Urinary bladder (tissue), 4 donors: ENCODE results near the gene POMT1. TPM values are rescaled to one million over a fixed set of nuclear protein-coding genes. Genes with fewer than 3 reads are reported as not detected.
A peak's percentile ranks its signal among the peaks of the same experiment; 100 is the strongest.
"Not testable (repeated sequence)": the region's sequence is repeated elsewhere in the genome, so short reads cannot be mapped to it uniquely, and the experiment has no call there.

Source experiments
- DNase-seq: peaks from one replicate; pipeline ENCODE4 v3.0.0-alpha.2; 2015; ENCODE audit errors: extremely low spot score
- H3K27ac ChIP-seq: one replicate; pipeline ENCODE4 v1.5.1; 2013; ENCODE audit warnings: low read depth, mild to moderate bottlenecking, moderate library complexity
- H3K36me3 ChIP-seq: one replicate; pipeline ENCODE4 v1.6.1; 2013; ENCODE audit warnings: mild to moderate bottlenecking, moderate library complexity; ENCODE audit not compliant: insufficient read depth
- H3K4me1 ChIP-seq: one replicate; pipeline ENCODE4 v1.6.1; 2013; ENCODE audit warnings: mild to moderate bottlenecking, moderate library complexity; ENCODE audit not compliant: insufficient read depth
- H3K4me3 ChIP-seq: one replicate; pipeline ENCODE4 v1.5.1; 2013; ENCODE audit warnings: low read depth, low read length
- WGBS: extraction: QIAGEN DNeasy Blood & Tissue Kit; methylation state at CpG from one replicate; pipeline ENCODE4 v1.1.7; 2013; 5-methylcytosine and 5-hydroxymethylcytosine counted together
- polyA plus RNA-seq: library from polyadenylated mRNA; stranded (reverse); fragments of 200-250 nt; gene quantifications from one replicate; pipeline ENCODE4 v1.2.3, GENCODE V29; 2013
- total RNA-seq: library from RNA; depleted of rRNA; stranded (reverse); fragments of >200 nt; gene quantifications from one replicate; pipeline ENCODE4 v1.2.3, GENCODE V29; 2014
- donor health status: healthy with polysubstance abuse.
- donor health status: healthy.

POMT1 gene, protein sequence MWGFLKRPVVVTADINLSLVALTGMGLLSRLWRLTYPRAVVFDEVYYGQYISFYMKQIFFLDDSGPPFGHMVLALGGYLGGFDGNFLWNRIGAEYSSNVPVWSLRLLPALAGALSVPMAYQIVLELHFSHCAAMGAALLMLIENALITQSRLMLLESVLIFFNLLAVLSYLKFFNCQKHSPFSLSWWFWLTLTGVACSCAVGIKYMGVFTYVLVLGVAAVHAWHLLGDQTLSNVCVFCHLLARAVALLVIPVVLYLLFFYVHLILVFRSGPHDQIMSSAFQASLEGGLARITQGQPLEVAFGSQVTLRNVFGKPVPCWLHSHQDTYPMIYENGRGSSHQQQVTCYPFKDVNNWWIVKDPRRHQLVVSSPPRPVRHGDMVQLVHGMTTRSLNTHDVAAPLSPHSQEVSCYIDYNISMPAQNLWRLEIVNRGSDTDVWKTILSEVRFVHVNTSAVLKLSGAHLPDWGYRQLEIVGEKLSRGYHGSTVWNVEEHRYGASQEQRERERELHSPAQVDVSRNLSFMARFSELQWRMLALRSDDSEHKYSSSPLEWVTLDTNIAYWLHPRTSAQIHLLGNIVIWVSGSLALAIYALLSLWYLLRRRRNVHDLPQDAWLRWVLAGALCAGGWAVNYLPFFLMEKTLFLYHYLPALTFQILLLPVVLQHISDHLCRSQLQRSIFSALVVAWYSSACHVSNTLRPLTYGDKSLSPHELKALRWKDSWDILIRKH
- 20.1 TPM for total RNA-seq
- 17.5 TPM for polyA plus RNA-seq

GRCh38 chr9:131502781-131503625 is at the start of gene POMT1:
POMT1 (plus strand) TSS chr9:131502918; CDS start chr9:131504219, 1,301 bp downstream.
- Histone ChIP-seq H3K4me3 (peak within 1 kb of the TSS; percentile 73), H3K27ac (no peak within 1 kb of the TSS), H3K4me1 (peaks cover 3% of the 10 kb centered on the region), H3K36me3 (no peaks in the 10 kb centered on the region)
- WGBS: under 1% methylated on average over 83 of the region's 83 CpGs
- DNase-seq: peak; percentile 45

- H3K4me1 ChIP-seq: no peaks in the 10 kb centered on the region
- DNase-seq: no peak
- peaks cover 3% of the 10 kb centered on the region for H3K36me3 ChIP-seq
- no peak overlapping the region for H3K27ac ChIP-seq
- no peak overlapping the region for H3K4me3 ChIP-seq
Measured at GRCh38 chr9:131454028-131454427, 48.7 kb upstream of the POMT1 start.

GRCh38 chr9:131455655-131456054 is 47.1 kb upstream of the POMT1 start:
- not testable (repeated sequence) for H3K4me3 ChIP-seq, DNase-seq, H3K4me1 ChIP-seq, H3K36me3 ChIP-seq, H3K27ac ChIP-seq
- WGBS: 95% methylated on average over 10 of the region's 10 CpGs

DNA sequence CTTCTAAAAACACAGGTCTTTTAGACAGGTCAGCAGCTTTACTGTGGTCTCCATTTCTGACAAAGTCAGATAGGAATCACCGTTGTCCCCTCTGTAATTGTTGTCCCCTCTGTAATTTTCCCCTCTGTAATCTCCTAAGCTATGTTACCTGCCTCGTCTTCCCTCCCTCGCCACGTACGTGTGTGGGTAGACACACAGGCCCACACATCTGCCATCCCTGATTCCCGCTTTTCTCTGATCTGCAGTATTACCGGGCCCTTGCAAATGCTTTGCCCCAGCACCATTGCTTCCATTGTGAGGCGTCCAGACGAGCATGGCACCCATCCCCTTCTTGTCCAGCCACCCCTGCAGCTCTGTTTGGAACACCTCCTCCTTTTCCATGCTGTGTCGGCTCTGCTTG is 45.0 kb upstream of the POMT1 start:
- peaks cover 3% of the 10 kb centered on the region for H3K36me3 ChIP-seq

DNA sequence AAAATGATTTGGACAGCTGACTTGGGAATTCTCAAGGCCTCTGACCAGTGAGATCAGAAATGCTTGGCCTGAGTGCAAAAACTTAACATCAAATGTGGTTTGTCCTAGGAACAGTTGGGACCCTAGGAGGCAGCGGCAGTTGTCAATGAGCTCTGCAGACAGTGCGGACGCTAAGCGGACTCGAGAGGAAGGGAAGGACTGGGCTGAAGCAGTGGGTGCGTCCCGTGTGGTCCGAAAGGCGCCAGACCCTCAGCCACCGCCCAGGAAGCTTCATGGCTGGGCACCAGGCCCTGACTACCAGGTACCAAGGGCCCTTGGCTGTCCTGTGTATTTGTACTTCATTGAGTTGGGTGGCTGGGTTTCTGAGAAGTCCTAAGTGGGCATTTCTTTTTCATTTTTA is 43.7 kb upstream of the POMT1 start:
- Histone ChIP-seq H3K4me3 (no peak overlapping the region), H3K4me1 (no peaks in the 10 kb centered on the region), H3K27ac (no peak overlapping the region), H3K36me3 (peaks cover 3% of the 10 kb centered on the region)
- WGBS: 94% methylated on average over 10 of the region's 10 CpGs
- DNase-seq: no peak

More for the DNA sequence above, 45.0 kb upstream of the POMT1 start:
- no peak overlapping the region for H3K27ac ChIP-seq
- WGBS: 89% methylated on average over 10 of the region's 10 CpGs
- no peaks in the 10 kb centered on the region for H3K4me1 ChIP-seq
- H3K4me3 ChIP-seq: no peak overlapping the region
- no peak for DNase-seq

GRCh38 chr9:131461166-131461565 is 41.6 kb upstream of the POMT1 start:
- H3K4me3 ChIP-seq: no peak overlapping the region
- WGBS: 89% methylated on average over 1 of the region's 1 CpG
- DNase-seq: no peak
- no peaks in the 10 kb centered on the region for H3K36me3 ChIP-seq
- no peak overlapping the region for H3K27ac ChIP-seq
- no peaks in the 10 kb centered on the region for H3K4me1 ChIP-seq

- Histone ChIP-seq H3K4me1 (no peaks in the 10 kb centered on the region), H3K36me3 (no peaks in the 10 kb centered on the region), H3K27ac (no peak overlapping the region), H3K4me3 (no peak overlapping the region)
- DNase-seq: no peak
- WGBS: 90% methylated on average over 24 of the region's 24 CpGs
Measured at GRCh38 chr9:131464354-131465000, 38.2 kb upstream of the POMT1 start.

DNA sequence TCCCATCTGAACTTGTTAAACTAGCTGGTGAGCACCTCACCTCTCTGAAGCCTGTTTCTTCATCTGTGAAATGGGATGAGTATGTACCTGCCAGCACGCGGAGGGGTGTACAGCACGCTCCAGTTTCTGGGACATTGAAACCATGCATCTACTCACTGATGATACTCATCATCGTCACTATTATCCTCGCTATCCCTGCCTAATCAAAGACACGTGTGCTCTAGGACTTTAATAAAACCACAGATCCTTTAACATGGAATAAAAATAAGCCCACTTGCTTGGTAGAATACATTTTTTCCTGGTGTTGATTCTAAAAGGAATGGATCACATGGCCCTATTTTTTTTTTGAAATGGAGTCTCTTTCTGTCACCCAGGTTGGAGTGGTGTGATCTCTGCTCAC is 37.3 kb upstream of the POMT1 start:
- no peak overlapping the region for H3K27ac ChIP-seq
- DNase-seq: no peak
- H3K36me3 ChIP-seq: no peaks in the 10 kb centered on the region
- H3K4me1 ChIP-seq: no peaks in the 10 kb centered on the region
- no peak overlapping the region for H3K4me3 ChIP-seq
- 88% methylated on average over 6 of the region's 6 CpGs for WGBS

GRCh38 chr9:131467214-131467935 is 35.3 kb upstream of the POMT1 start:
- WGBS: 71% methylated on average over 13 of the region's 13 CpGs
- no peak for DNase-seq
- H3K27ac ChIP-seq: no peak overlapping the region
- H3K36me3 ChIP-seq: no peaks in the 10 kb centered on the region
- no peak overlapping the region for H3K4me3 ChIP-seq
- H3K4me1 ChIP-seq: no peaks in the 10 kb centered on the region

GRCh38 chr9:131468031-131468430 is 34.7 kb upstream of the POMT1 start:
- Histone ChIP-seq H3K36me3 (no peaks in the 10 kb centered on the region), H3K4me1 (no peaks in the 10 kb centered on the region), H3K27ac (no peak overlapping the region), H3K4me3 (no peak overlapping the region)
- no peak for DNase-seq
- WGBS: 87% methylated on average over 4 of the region's 4 CpGs

- no peak for DNase-seq
- 93% methylated on average over 6 of the region's 6 CpGs for WGBS
- Histone ChIP-seq H3K4me1 (no peaks in the 10 kb centered on the region), H3K27ac (no peak overlapping the region), H3K36me3 (peaks cover under 1% of the 10 kb centered on the region), H3K4me3 (no peak overlapping the region)
Measured at GRCh38 chr9:131469356-131469755, 33.4 kb upstream of the POMT1 start.

DNA sequence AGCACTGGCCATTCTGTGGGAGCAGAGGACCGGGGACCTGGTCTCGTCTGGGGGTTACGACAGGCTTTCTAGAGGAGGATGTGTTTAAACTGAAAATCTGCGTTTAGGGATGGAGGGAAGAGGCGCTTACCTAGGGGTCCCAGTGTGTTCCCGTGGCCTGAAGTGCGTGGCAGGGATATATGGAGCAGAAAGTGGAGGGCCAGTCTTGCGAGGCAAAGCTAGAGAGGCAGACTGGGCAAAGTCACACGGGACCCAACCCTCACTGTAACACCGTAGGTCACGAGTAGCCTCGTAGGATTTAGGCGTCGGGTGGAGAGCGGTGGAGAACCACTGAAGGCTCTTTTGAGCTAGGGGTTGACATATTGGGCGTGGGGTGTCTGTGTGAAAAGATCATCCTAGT is 32.8 kb upstream of the POMT1 start:
- peaks cover 4% of the 10 kb centered on the region for H3K36me3 ChIP-seq

More for the DNA sequence above, 32.8 kb upstream of the POMT1 start:
- H3K27ac ChIP-seq: no peak overlapping the region
- no peak overlapping the region for H3K4me3 ChIP-seq
- DNase-seq: no peak
- 95% methylated on average over 16 of the region's 16 CpGs for WGBS
- H3K4me1 ChIP-seq: no peaks in the 10 kb centered on the region
